Activated B cell treated with CpG ODN at 0.5 μM for 24 hours (primary cell): ENCODE measurements around the gene STK24. TPM values are rescaled to one million over a fixed set of nuclear protein-coding genes. Genes with fewer than 3 reads are reported as not detected.
A peak's percentile ranks its signal among the peaks of the same experiment; 100 is the strongest.
"Not testable (repeated sequence)": the region's sequence is repeated elsewhere in the genome, so short reads cannot be mapped to it uniquely, and the experiment has no call there.

Experiments used
- ATAC-seq: fragments of 200-7000 bp; cut with Tn5 transposase; one replicate; pipeline ENCODE4 v1.10.0; 2021; ENCODE audit warnings: low read depth, mild to moderate bottlenecking, moderate library complexity
- CTCF ChIA-PET: fragments of 350-600 bp; sonication (Branson Sonifier 250); formaldehyde crosslinking; loops from one replicate; lab custom pipeline; 2021; ENCODE audit warnings: antibody characterized with exemption; lab: Charles Lee
- POLR2A ChIA-PET: fragments of 350-600 bp; sonication (Branson Sonifier 250); formaldehyde crosslinking; loops from one replicate; lab custom pipeline; 2021; ENCODE audit warnings: antibody characterized with exemption; lab: Charles Lee
- DNase-seq: peaks from one replicate; pipeline ENCODE4 v3.0.0; 2022
- H3K27ac Mint-ChIP-seq: one replicate; pipeline ENCODE4 v1.8.0; 2020; ENCODE audit warnings: mixed read lengths
- H3K27me3 Mint-ChIP-seq: one replicate; pipeline ENCODE4 v1.8.0; 2021; ENCODE audit warnings: mixed read lengths
- H3K36me3 Mint-ChIP-seq: one replicate; pipeline ENCODE4 v1.8.0; 2021; ENCODE audit warnings: low read depth, mixed read lengths
- H3K4me1 Mint-ChIP-seq: one replicate; pipeline ENCODE4 v1.8.0; 2021; ENCODE audit warnings: mixed read lengths
- H3K4me3 Mint-ChIP-seq: one replicate; pipeline ENCODE4 v1.8.0; 2020; ENCODE audit warnings: mild to moderate bottlenecking, mixed read lengths
- H3K9me3 Mint-ChIP-seq: one replicate; pipeline ENCODE4 v1.8.0; 2020; ENCODE audit warnings: mixed read lengths
- CTCF ChIP-seq: fragments of 200-600 bp; IDR thresholded peaks from one replicate; pipeline ENCODE4 v1.8.0; 2022; ENCODE audit warnings: antibody characterized with exemption, mild to moderate bottlenecking
- intact Hi-C: fragments of 100-400 bp; cut with micrococcal nuclease; formaldehyde crosslinking; loops from one replicate; pipeline ENCODE4 v1.15.1; 2024
- total RNA-seq: library from RNA; stranded (reverse); gene quantifications from 2 replicates; pipeline ENCODE4 v1.2.3, GENCODE V29; 2022

Gene STK24
- 74.8 and 84.8 TPM in 2 replicates for total RNA-seq

- no peak for TF ChIP-seq CTCF
- intact Hi-C loops: loop anchor here (1.0 to 10.0 kb wide), 8 partner anchors 9 to 1028 kb away; partner anchors contain the start of genes CLYBL and UBAC2
- POLR2A ChIA-PET: interaction anchor here (0.6 to 3.0 kb wide), 15 partner anchors 11 to 1144 kb away, joined by 3 to 22 read pairs (median 4); no protein-coding TSS in a partner anchor
- peak; percentile 82 for DNase-seq
- CTCF ChIA-PET: interaction anchor here (0.7 to 1.7 kb wide), 4 partner anchors 76 to 132 kb away, joined by 3 to 10 read pairs (median 4); no protein-coding TSS in a partner anchor
- H3K27ac Mint-ChIP-seq: peak within 1 kb of the TSS; percentile 91
- H3K27me3 Mint-ChIP-seq: no peaks in the 10 kb centered on the region
- peak; percentile 78 for ATAC-seq
- peak within 1 kb of the TSS; percentile 88 for H3K4me3 Mint-ChIP-seq
- no peaks in the 10 kb centered on the region for H3K9me3 Mint-ChIP-seq
- peaks cover 6% of the 10 kb centered on the region for H3K36me3 Mint-ChIP-seq
- peaks cover 45% of the 10 kb centered on the region for H3K4me1 Mint-ChIP-seq
Observed at GRCh38 chr13:98576963-98577835, at the start of gene STK24. TSS of gene STK24 (minus strand) at chr13:98577107. CDS start at chr13:98576786, 321 bp downstream.

GRCh38 chr13:98626298-98626935 lies 49.5 kb upstream of the STK24 start:
- ChIA-PET CTCF (no interaction called here), POLR2A (interaction anchor here (0.7 kb wide), 1 partner anchor 177 kb away, joined by 3 read pairs; no protein-coding TSS in a partner anchor)
- no peak for TF ChIP-seq CTCF
- Mint-ChIP-seq H3K27ac (no peak overlapping the region), H3K27me3 (no peaks in the 10 kb centered on the region), H3K36me3 (no peaks in the 10 kb centered on the region), H3K9me3 (no peaks in the 10 kb centered on the region), H3K4me1 (no peaks in the 10 kb centered on the region), H3K4me3 (no peak overlapping the region)
- DNase-seq (no peak), ATAC-seq (no peak)
- intact Hi-C loops: no loop called here

- H3K9me3 Mint-ChIP-seq, H3K4me1 Mint-ChIP-seq, H3K27ac Mint-ChIP-seq, ATAC-seq, intact Hi-C loops, POLR2A ChIA-PET, H3K27me3 Mint-ChIP-seq, H3K36me3 Mint-ChIP-seq, H3K4me3 Mint-ChIP-seq, DNase-seq, CTCF ChIA-PET: not testable (repeated sequence)
Observed at GRCh38 chr13:98624589-98624988, 47.7 kb upstream of the STK24 start.

GRCh38 chr13:98622931-98623331 lies 46.0 kb upstream of the STK24 start:
- Mint-ChIP-seq H3K4me1 (no peaks in the 10 kb centered on the region), H3K36me3 (no peaks in the 10 kb centered on the region), H3K27me3 (no peaks in the 10 kb centered on the region), H3K4me3 (no peak overlapping the region), H3K27ac (no peak overlapping the region), H3K9me3 (no peaks in the 10 kb centered on the region)
- ATAC-seq: no peak
- no peak for DNase-seq
- intact Hi-C loops: no loop called here
- no peak for TF ChIP-seq CTCF
- ChIA-PET POLR2A (no interaction called here), CTCF (no interaction called here)

- CTCF ChIA-PET: interaction anchor here (1.2 kb wide), 1 partner anchor 174 kb away, joined by 3 read pairs; no protein-coding TSS in a partner anchor
- DNase-seq: no peak
- TF ChIP-seq CTCF: no peak
- intact Hi-C loops: no loop called here
- Mint-ChIP-seq H3K36me3 (no peaks in the 10 kb centered on the region), H3K4me1 (no peaks in the 10 kb centered on the region), H3K27me3 (no peaks in the 10 kb centered on the region), H3K4me3 (no peak overlapping the region), H3K27ac (no peak overlapping the region), H3K9me3 (no peaks in the 10 kb centered on the region)
- no peak for ATAC-seq
- POLR2A ChIA-PET: no interaction called here
Observed at GRCh38 chr13:98619556-98619955, 42.6 kb upstream of the STK24 start.

GRCh38 chr13:98615595-98615994 lies 38.7 kb upstream of the STK24 start:
- intact Hi-C loops, H3K36me3 Mint-ChIP-seq: not testable (repeated sequence)
- POLR2A ChIA-PET: interaction anchor here (0.6 kb wide), 1 partner anchor 28 kb away, joined by 3 read pairs; no protein-coding TSS in a partner anchor

More at GRCh38 chr13:98615595-98615994, 38.7 kb upstream of the STK24 start:
- DNase-seq, H3K4me3 Mint-ChIP-seq, ATAC-seq, H3K27ac Mint-ChIP-seq, H3K9me3 Mint-ChIP-seq, CTCF ChIA-PET, H3K27me3 Mint-ChIP-seq, H3K4me1 Mint-ChIP-seq: not testable (repeated sequence)
